Stimulated activated CD4-positive, alpha-beta T cell treated with anti-CD3 and anti-CD28 coated beads, Interleukin-15, amount 100 ng/mL, for 1 hour (primary cell): ENCODE measurements around the gene ITGB7.

Experiments
- DNase-seq, 2 donors: peaks; one replicate each; pipeline ENCODE4 v3.0.0-alpha.2; 2020; ENCODE audit warnings: low read depth in 1 of 2, low spot score in 1 of 2

The ITGB7 gene

DNA sequence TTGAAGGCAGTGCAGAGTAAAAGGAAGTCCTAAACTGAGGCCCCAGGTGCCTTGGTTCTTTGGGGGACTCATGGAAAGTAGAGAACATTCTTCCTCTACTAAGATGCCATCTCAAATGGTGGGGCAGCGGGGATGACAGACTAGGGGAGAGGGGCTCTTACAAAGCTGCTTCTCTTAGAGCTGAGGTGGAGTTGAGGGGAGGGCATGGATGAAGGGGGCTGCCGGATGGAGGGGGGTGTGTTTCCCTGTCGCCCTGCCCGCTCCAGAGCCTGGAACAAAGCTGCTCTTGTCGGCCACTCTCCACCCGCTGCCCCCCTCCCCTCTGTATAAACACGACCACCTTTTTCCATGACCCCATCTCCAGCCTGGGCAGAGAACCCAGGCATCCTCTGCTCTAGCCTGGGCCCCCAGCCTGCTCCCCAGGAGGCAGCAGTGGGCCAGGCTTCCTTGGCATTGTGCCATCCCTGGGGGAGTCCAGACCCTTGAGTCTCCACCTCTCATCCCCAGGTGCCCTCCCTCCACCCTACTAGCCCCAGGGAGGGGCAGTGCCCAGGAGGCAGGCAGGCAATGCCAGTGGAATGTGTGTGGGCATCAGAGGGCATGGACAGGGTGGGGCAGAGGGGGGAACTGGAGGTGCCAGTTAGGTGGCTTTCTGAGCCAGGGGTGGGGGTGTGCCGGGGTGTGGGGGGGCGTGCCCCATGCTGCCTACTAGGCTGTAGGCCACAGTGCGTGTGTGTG is 23.2 kb upstream of the ITGB7 start:
- DNase-seq = no peak

DNA sequence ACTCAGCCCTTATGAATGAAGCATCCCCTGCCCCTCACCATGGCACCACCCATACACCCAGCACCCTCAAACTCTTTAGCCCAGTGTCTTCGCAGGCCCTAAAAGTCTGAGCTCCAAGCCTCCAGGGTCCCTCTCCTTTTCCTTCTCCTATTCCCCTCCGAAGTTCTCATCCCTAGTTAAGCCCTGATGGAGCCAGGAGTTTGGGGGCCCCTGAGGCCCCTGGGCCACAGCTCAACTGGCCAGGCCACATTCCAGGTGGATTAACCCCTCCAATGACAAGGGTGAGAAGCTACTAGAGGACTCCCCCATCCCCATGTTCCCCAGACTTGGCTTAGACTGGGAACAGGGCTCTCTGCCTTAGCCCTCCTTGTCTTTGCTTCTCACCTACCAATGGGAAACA is 22.4 kb upstream of the ITGB7 start:
- no peak for DNase-seq

DNA sequence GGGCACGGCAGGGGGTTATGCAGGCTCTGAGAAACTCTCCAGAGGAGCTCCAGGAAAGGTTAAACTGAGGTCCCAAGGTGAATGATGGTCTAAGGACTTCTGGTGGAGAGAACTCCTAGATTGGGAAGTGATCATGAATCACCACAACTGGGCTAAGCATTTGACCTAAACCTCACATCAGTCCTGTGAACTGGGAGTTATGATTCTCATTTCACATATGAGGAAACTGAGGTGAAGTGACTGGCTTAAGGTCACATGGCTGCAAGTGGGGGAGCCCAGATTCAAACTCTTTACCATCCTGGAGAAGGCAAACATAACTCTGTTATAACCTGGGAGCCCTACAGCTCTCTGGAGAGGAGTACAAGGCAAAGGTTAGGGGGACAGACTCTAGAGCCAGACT is 20.8 kb upstream of the ITGB7 start:
- DNase-seq = no peak

DNA sequence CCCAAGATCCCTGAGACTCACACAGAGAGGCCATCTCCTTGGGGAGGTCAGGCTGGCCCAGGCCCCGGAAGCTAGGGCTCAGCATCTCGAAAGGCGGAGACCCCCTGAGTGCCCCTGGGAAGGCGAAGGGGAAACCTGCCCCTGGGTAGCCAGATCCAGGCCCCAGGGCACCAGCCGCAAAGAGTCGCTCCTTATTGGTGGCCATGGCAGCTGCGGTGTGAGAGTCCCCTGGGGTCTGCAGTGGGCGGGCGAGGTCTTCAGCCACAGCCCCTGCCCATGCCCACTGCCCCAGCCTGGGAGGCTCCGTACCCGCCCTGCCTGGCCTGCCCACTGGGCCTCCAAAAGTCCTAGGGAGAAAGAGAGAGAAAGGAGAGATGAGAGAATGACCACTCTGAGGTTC is 20.3 kb upstream of the ITGB7 start:
- no peak for DNase-seq

DNA sequence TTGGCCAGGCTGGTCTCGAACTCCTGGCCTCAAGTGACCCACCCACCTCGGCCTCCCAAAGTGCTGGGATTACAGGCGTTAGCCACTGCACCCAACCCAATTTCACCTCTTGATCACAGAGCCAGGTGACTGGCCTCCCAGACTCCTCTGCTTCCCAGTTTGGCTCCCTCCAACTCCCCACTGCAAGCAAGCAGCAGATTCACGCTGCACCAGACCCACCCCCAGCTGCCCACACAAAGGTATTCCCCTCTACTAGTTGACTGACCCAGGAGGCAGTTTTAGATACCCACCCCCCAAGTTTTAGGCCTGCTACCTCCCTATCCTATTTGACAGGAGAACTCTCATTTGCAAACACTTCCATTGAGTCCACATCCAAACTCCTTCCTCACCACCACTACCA is 19.8 kb upstream of the ITGB7 start:
- no peak for DNase-seq

DNA sequence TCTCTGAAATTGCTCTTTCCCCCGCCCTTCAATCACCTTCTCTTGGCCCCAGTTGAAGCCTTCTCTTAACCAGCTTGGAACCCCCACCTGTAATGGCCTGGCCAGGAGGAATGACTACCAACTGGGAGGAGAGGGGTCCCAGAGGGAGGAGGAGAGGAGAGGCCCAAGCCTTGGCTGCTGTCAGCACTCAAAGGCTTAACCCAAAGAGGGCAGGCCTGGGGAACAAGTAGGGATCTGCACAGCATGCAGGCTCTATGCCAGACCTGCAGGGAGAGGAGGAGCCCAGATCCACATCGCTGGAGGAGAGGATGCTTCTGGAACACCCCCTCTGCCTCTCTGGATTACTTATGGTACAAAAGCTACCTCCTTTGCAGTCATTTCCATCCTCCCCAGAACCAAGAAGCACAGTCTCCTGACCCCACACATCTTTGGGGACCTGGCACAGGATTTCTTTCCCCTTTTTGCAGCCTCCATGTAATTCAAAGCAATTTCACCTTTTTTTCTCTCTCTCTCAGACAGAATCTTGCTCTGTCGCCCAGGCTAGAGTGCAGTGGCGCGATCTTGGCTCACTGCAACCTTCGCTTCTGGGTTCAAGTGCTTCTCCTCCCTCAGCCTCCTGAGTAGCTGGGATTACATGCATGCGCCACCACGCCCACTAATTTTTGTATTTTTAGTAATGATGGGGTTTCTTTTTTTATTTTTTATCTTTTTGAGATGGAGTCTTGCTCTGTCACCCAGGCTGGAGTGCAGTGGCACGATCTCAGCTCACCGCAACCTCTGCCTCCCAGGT is 18.8 kb upstream of the ITGB7 start:
- no peak for DNase-seq

DNA sequence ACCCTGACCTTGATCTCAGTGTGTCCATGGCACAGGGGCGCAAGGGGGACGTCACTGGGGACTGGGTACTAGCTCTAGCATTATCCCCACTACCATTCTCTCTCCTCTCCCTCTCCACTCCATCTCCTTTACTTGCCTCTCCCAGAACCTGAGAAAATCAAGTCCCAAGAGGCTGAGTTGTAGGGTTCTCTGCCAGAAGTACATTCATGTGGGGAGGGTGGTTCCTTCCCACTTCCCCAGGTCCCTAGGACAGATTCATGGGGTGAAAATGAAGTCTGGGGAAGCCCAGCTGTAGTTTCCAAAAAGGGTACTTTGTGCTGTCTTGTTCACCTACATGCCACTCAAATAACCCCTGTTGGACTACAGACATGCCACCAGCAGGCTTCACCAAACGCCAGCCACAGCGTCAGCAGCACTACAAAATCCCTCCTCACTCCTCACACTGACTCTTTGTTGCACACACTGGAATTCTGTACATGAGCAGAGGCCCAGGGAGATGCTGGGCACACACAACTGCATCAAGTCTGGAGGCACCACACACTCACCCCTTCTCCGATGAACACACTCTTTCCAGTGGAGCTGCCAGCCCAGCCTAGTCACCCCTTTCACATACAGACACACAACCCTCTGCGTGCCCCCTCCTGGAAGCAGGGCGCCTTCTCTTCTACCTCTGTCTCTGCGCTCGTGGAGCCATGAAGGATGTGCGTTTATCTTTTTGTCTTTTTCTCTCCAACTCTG is 18.0 kb upstream of the ITGB7 start:
- DNase-seq = no peak

DNA sequence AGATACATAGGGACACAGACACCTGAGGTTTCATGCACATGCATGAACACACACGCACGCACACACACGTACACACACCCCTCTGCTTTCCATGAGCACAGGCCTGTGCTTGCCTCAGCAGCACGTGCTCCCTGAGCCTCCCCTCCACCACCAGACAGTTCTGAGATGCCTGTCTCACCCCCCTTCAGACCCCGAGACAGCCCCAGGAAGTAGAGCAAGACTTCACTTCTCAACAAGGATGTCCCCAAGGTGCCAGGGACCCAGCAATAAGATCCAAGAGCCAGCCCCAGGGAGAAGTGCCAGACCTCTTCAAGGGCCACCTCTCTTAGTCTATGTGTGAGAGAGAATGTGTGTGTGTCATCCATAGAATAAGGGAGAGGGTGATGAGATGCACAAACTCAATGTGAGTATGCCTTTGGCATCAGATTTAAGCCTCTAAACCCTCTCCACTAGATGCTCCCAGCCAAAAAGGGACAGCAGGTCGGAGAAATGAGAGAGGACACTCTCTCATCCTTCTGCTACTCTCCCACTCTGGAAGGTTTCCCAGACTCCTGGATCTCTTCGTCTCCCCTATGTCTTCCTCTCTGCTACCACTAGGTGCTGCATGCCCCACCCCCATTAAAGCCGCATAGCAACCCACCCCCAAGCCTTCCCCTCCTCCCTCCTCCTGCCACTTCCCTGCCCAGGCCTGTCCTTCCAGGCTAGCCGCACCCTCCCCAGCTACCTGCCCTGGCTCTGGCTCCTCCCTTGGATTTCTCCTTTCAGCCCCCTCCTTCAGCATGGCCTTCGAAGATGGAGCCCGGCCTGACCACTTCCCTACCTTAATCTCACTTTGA is 17.2 kb upstream of the ITGB7 start:
- DNase-seq = no peak

DNA sequence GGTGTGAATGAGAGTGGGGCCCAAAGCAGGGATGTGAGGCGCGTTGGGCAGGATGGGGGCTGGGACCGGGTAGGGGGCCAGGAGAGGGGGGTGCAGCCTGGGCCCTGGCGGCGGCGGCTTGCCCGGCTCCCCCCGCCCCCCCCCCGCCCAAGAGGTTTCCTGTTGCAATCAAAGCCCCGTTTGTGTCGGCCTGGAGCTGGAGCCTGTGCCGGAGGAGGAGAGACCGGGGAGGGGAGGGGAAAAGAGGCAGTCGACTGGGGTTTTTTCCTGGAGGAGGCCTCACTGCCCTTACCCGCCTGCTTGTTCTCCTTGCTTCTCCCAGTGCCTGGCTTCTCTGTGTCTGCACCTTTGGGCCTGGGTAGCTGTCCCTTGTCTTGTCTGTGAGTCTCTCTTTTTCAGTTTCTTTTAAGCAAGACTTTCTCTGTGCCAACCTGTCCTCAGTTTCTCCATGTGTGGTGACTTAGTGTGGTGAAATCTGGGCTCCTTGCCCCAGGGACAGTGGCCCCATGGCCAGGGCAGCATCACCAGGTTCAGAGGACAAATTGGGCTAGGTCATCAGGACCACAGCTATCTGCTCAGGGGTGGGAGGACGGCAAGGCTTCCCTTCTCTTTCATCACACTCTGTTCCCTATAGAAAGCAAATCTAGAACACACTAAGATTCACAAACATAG is 16.5 kb upstream of the ITGB7 start:
- DNase-seq = no peak

DNA sequence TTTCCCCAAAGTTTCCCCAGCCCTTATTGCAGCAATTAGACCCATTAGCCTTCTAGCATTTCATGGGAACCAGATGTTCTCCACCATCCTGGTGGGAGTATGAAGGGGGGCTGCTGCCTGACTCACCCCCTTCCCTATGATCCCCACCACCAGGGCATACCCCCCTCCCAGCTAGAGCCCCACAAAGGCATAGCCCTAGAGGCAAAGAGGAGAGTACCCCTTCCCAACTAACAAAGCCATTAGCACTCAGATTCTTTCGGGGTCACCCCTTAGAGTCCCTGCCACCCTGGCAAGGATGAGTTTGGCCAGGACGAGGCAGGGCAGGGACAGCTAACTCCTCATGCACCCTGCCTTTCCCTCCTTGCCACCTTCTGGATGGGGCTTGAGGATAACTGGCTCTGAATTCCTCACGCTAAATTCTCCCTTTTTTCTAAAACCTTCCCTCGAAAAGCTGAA is 15.8 kb upstream of the ITGB7 start:
- DNase-seq = no peak

DNA sequence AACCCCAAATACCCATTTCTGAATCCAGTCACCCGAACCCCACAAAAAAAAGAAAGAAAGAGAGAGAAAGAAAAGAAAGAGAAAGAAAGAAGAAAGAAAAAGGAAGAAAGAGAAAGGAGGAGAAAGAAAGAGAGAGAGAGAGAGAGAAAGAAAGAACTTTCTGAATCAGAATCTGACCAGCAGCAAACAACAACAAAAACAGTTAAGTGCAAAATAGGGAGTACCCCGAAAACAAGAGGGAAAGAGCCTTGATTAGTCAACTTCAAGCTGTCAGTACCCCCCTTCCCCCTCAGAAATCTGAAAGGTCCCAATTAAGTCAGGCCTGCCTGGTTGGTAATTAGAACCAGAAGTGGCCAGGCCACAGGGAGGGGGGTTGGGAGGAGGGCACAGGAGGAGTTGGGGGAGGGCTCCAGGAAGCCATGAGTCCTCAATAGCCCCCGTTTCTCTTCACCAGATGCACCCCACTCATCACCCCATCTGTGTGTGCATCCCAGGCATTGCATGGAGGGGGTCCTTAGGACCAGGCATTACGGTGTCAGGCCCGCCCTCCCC is 15.2 kb upstream of the ITGB7 start:
- no peak for DNase-seq

DNA sequence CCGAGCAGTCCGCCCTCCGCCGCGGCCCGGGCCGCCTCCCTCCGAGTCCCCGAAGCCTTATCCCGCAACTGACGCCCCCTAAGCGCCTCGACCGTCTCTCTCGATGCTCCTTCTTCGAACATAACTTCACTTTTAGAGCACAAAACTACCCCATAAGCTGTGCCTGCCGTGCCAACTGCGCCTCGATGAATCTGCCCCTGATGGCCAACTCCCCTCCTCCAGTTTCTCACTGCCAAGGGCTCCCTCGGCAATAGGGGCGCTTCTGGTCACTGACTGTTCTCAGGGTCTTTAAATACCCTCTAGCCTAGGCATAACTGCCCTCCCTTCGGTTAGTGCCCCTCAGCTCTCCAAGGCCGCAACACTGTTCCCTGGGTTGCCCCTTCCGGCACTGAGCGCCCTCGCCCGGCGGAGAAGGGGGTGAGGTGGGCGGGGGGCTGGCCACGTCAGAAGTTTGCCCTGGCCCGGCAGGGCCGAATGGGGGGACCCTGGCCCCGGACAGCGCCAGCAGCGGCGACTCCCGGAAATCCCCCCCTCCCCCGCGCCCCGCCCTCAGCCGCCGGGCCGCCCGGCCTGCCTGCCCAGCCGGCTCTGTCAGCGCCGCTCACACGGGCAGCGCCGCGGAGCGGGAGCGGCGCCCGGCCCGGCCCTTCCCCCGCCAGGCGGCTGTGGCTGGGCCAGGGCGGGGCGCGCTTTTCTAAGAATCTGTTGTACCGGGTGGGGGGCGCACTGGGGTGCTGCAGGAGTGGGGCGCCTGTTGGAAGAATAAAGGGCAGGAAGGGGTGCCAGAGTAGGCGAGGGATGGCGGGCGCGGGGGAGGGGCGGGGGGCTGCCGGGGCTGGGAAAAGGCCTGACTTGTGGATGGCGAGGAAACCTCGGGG is 14.4 kb upstream of the ITGB7 start:
- peak in 1 of 2 donors; percentile 36 for DNase-seq

DNA sequence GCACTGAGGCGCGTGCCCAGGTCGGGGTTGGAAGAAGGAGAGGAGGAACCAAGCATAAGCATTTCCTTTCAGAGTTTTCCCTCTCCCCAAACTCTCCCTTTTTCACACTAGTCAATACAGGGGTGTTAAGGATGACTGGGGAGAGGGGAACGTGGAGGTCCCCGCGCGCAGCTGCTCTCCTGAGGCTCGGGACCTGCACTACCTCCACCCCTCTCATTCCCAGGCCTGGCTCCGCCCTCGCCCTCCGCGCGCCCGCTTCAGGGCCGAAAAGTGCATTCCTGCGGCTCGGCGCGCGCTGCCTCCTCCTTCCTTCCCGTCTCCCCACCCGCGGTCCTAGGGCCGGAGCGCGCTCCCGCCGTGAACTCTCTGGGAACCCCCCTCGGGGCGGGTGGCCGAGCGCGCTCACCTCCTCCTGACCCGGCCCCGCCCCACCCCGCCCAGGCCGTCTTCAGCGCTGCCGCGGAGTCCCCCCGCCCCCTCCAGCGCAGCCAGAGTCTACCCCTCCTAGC is 13.7 kb upstream of the ITGB7 start:
- DNase-seq = peak; percentile 62 to 72

DNA sequence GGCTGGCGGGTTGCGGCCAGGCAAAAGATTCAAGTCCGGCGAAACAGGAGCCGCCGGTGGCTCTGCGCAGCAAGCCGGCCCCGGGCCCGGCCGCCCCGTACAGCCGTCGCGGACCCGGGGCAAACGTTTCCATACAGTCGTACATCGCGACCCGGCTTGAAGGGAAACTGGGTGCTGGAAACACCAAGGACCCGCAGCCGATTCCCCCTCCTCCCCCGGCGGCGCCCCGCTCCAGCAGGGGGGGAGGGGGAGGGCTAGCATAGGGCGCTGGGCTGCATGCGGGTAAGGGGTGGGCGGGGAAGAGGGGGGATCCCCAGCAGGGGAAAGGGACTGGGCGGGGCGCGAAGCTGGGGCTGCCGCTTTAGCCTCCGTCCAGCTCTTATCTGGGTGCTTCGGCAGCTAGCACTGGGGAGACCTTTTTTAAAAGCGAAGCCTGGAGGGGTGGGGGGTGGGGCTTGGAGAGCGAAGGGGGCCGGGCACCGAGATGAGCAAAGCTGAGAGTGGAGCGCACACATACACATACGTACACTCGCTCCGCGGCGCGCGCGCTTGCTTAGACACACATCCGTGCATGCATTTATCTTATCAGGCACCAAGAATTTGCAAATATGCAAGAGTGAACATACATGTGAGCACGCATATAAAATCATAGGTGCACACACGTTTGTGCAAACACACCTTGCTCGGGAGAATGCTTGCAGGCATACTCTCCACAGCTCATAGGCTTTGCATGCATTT is 13.1 kb upstream of the ITGB7 start:
- peak; percentile 40 to 65 for DNase-seq

DNA sequence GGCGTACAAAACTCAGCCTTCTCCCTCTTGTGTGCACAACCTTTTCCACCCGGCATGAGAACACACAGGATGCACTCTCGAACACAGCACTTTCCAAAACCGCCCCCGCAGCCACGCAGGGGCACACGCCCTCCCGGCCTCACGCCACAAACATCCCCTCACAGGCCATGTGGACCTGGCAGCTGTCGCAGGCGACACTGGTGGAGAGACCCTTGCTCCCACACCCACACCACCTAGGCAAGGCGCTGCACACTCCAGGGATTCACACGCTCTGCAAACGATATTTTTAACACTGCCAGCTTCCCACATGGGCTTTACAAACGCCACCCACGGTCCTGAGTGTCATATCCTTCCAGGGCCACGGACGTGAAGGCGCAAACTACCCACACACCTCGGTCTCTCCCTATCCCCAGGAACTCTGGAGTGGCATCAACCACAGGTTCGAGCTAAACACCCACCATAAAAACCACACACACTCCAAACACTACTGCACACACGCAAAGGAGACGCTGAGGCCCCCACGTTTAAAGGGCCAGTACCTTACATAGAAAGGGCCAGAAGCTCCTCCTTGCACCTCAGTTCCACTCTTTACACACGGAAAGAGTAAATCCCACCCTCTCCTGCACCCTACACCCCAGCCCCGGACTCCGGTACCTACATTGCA is 12.4 kb upstream of the ITGB7 start:
- DNase-seq = peak; percentile 44 to 58

DNA sequence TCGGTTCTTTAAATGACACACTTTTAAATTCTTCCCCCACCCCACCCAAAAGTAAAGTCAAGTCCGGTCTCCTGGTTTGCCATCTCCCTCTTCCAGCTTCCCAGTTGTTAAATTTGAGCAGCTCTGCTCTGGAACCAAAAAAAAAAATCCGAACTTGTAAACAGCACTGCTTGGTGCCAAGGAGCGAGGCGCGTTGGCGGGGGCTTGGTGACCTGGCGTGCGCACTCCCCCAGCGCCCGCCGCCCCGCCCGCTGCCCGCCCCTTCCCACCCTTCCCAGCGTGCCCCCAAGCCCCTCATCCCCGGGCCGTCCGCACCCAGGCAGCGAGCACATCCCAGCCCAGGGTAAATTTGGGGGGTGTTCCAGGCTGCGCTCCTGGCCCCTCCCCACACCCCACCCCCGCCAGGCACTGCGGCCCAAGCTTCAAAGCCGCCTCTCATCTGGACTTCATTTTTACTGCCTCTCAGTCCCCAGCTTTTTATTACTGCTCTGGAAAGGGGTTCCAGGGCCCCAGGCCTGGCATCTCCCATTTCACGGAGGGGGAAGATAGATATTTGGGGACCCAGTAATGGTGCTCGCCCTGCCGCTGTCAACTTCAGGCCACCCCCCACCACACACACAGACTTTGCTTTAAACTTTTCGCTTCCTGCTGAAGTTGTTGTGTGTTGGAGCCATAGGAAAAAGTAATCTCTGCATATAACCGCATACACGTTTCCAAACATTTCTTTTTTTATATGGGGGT is 11.7 kb upstream of the ITGB7 start:
- no peak for DNase-seq

DNA sequence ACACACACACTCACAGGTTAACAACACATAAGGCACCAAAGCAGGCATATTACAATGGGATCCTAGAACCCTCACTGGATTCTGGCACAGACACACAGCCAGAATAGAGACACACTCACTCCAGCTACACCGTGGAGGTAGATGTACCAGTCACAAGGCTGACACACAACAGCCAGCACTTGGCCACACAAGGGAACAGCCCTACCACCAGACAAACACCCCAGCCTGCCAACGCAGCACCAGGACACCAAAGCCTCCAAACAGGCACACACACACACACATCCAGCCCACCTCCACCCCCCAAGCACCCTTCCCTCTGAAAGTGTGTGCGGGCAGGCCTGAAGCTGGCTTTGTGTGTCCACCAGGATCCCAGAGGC is 10.9 kb upstream of the ITGB7 start:
- DNase-seq = no peak
